HG02973 (cell line): ENCODE results near the gene VDAC2.
"Not testable (repeated sequence)": the region's sequence is repeated elsewhere in the genome, so short reads cannot be mapped to it uniquely, and the experiment has no call there.

Experiments used
- ATAC-seq: cut with Tn5 transposase; IDR thresholded peaks from one replicate; pipeline ENCODE4 v1.9.1; 2021; ENCODE audit warnings: moderate library complexity; ENCODE audit not compliant: unreplicated experiment

Gene VDAC2, protein sequence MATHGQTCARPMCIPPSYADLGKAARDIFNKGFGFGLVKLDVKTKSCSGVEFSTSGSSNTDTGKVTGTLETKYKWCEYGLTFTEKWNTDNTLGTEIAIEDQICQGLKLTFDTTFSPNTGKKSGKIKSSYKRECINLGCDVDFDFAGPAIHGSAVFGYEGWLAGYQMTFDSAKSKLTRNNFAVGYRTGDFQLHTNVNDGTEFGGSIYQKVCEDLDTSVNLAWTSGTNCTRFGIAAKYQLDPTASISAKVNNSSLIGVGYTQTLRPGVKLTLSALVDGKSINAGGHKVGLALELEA

DNA sequence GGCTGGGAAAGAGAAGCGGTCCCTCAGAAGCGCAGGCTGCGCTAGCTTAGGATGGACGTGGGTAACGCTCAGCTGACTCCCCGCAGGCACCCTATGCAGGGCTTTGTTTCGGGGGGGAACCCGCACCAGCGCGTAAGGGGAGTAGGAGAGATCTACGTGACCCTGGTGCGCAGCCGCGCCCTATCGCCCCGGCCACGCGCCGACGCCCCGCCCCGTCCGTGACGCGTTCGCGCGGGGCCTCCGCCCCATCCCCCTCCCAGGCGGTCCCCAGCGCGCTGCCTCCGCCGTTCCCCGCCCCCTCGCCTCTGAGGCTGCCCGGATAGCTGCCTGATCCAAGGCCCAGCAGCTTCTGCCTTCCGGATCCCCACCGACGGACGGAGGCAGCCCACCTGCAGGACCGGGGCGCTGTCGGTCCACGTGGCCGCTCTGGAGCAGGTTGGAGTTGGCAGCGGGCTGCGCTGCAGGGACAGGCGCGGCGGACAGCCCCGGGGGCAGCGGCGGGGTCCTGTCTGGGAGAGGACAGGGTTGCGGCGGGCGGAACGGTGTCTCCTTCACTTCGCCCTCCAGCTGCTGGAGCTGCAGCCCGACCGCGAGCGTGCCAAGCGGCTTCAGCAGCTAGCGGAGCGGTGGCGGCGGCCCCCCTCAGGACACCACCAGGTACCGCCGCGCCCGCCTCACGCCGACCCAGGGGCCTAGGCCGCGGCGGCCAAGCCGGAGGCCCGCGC is at the start of gene VDAC2:
TSS of gene VDAC2 (plus strand) at position 515 of the 725 bp plus-strand sequence. CDS start 363 bp downstream, outside the sequence.
- ATAC-seq: peak; percentile 74

DNA sequence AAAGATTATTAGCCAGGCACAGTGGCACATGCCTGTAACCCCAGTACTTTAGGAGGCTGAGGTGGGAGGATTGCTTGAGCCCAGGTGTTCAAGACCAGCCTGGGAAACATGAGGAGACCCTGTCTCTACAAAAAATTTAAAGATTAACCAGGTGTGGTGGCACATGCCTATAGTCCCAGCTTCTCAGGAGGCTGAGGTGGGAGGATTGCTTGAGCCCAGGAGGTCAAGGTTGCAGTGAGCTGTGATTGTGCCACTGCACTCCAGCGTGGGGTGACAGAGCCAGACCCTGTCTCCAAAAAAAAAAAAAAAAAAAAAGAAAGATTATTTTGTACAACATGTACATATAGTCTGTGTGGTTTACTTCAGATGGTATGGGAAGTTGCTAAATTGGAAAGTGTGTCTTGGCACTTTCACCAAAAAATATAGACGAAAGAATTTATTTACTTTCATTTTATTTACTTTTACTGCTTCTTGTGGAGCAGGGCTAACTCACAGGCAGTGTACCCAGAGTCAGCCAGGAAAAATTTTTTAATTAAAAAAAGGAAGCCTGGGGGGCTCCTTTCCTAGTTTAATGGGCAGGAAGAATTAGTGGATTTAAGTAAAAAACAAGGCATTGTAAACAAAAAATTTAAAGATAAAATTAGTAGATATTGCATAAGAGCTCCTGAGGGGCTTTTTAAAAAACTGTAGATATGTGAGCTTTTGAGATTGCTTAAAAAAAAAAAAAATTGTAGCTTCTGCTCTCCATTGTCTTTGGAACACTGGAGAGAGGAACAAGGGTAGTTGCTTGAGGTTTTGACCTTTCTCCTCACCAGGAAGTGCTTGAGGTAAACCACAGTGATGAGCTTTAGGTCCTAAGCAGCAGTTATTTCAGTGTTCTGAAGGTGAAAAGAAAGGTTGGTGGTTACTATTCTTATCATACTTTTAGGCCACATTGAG is 44.6 kb upstream of the VDAC2 start:
- peak; percentile 90 for ATAC-seq

DNA sequence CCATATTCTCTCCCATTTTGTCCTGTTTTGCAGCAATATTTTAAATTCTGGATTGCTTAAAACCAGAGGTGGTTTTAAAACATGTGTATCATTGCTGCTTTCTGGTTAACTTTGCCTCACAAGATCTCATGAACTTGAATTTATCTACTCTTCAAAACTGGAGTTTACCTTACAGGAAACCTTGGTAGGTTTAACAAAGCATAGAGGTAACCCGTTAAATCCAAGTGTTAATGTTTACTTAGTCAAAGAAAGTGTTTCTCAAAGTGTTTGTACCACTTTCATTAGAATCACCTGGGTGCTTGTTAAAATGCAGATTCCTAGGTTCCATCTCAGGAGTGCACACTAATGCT is 44.0 kb upstream of the VDAC2 start:
- ATAC-seq: peak; percentile 22

DNA sequence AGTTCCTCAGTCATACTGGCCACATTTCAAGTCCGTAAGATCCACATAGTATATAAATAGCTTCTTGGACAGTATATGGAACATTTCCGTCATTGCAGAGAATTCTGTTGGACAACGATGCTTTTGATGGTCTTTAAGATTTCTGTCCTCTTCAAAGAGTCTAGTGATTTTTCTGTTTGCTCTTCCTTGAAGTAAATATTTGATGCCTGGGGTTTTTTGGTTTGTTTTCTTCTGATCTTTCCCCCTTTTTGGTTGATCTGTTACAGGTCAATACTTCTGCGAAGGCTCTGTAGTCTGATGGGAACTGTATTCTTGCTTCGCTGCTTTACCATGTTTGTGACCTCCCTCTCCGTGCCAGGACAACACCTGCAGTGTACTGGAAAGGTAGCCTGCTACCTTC is 42.3 kb upstream of the VDAC2 start:
- ATAC-seq: no peak

DNA sequence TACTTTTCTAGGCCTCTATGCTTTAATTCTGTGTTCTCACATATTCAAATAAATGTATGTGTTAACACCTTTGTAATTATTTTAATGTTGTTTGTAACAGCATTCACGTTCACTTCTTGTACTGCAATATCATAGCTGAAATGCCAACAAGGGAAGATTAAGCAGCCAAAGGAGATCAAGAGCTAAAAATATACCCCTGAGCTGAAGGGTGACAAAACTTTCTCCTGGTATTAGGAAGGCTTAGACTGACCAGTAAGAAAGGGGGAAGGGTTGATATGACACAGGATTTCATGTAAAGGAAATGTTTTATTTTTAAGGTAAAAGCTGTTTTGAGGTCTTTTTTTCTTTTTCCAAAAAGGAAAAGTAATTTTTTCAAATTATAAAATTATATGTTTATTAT is 40.4 kb upstream of the VDAC2 start:
- no peak for ATAC-seq

DNA sequence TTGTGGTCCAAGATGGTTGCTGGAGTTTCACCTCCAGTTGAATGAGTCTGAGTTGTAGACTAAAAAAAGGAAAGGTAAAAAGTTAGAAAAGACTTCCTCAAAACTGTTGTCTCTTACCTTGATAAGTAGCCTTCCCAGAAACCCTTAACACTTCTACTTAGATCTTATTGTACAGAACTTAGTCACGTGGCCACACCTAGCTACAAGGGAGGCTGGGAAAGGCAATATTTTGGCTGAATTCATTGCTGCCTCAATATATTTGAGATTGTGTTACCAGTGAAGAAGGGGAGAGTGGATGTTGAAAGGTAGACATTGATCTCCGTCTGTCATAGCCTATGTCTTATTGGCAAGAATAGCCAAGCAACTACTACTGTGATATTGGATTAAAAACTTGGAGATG is 35.5 kb upstream of the VDAC2 start:
- no peak for ATAC-seq

DNA sequence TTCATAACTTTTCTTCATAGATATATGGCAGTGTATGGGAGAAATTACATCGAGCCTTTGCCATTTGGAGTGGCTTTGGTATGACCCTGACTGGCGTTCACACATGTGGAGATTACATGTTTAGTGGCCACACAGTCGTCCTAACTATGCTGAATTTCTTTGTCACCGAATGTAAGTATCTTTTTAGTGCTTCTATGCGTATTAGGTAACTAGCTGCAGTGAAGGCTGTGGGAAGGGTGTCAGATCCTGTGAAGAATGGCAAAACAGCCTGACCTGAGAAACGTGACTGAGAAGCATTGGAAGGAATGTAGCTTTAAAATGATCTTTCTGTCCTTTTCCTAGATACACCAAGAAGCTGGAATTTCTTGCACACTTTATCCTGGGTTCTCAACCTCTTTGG is 34.5 kb upstream of the VDAC2 start:
- no peak for ATAC-seq

DNA sequence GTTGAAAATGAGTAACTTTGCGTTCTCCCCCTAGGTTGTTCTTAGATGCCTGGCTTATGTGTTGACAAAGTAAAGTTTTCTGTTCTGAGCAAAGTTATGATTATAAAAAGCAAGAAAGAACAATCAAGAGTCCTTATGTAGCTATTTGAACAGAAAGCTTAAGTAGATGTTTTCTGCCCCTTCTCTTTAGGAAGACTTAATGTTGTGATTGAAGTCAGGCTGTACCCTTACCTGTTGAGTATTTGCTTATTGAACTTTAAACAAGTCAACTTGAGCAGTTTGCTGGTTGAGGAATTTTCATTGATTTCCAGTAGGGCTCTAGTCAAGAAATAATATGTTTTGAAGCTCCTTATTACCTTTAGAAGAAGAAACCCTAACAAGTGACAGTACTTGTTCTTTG is 33.9 kb upstream of the VDAC2 start:
- ATAC-seq: no peak

DNA sequence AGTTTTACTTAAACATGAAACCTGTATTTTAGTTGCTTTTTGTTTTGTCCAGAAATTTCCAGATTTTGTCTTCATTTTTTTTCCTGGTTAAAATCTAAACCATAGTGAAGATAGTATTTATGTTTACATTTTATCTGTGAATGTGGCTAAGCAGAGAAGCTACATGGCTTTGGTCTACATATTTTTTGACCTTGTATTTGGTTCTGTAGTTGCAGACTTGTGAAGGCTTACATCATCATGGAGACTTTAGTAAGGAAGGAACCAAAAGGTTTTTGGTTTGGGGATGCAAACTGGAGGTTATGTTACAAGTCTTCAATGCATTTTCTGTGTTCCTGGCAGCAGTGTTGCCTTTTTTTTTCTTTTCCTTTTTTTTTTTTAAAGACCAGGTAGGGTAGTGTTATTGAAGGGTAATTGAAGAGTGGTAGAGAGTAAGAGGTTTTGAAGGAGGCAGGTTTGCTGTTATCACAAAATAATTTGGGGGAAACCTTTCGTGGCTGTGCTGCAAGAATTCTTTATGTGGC is 30.9 kb upstream of the VDAC2 start:
- no peak for ATAC-seq

DNA sequence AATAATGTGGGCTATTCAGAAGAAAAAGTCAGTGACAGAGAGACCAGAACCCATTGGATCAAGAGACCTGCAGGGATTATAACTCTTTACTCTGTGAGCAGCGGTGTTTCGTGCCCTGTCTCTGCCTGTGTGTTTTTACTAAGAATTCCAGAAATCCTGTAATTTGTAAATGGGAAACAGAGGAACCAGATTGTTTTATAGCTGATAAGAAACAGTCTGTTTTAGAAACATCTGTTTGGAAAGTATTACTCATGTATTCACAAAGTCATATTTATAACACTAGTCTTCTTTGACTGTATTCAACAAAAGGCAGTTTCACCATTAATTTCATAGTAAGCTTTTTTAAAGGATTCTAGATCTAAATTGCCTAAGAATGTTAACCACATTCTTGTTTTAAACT is 30.0 kb upstream of the VDAC2 start:
- ATAC-seq: no peak

DNA sequence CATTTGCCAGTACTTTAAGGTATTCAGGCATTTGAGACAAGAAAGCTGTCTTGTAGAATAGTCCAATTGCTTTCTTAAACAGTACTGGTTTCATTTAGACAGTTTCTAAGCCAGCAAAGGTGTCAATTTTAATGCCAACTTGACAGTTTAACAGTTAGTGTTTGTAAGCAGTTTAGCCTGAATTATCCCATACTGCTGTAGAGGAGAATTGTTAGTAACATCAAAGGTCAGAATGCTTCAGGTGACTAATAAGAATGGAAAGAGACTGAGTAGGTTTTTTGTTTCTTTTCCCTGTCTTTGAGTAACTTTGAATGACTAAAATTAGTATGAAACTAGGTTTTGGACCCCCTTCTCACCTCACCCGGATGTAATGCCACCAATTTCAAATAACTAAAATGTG is 29.5 kb upstream of the VDAC2 start:
- no peak for ATAC-seq

DNA sequence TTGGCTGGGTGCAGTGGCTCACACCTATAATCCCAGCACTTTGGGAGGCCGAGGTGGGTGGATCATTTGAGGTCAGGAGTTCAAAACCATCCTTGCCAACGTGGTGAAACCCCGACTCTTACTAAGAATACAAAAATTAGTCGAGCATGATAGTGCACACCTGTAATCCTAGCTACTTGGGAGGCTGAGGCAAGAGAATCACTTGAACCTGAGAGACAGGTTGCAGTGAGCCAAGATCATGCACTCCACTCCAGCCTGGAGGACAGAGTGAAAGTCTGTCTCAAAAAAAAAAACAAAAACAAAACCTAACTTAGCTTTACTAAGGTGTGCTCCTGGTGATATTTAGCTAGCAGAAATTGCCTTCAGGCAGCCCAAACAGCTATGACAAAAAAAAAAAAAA is 24.3 kb upstream of the VDAC2 start:
- no peak for ATAC-seq

DNA sequence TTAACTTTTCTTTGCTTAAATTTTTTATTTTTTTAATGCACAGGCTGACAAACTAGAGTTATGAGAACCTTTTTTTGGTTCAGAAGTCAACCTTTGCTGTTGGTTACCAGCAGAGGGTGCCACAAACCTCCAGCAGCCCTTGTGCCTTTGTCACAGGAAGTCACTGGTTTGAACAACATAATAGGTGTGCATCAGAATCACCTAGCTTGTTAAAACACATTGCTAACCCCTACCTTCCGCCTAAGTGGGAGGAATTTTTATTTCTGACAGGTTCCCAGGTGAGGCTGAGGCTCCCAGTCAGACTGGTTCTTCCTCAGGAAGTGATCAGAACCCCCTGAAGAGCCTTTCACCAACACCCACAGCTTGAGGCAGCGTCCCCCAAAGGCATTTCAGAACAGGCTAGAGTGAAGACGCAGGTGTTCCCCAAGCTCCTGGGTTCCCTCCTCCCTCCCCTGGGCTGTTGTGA is 22.6 kb upstream of the VDAC2 start:
- ATAC-seq: no peak

DNA sequence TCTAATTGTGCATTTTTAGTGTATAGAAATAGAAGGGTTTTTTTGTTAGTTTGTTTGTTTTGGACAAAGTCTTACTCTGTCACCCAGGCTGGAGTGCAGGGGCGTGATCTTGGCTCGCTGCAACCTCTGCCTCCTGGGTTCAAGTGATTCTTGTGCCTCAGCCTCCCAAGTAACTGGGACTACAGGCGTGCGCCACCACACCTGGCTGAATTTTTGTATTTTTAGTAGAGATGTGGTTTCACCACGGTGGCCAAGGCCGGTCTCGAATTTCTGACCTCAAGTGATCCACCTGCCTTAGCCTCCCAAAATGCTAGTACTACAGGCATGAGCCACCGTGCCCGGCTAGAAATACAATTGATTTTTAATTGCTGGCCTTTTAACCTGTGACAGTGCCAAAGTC is 22.1 kb upstream of the VDAC2 start:
- not testable (repeated sequence) for ATAC-seq

DNA sequence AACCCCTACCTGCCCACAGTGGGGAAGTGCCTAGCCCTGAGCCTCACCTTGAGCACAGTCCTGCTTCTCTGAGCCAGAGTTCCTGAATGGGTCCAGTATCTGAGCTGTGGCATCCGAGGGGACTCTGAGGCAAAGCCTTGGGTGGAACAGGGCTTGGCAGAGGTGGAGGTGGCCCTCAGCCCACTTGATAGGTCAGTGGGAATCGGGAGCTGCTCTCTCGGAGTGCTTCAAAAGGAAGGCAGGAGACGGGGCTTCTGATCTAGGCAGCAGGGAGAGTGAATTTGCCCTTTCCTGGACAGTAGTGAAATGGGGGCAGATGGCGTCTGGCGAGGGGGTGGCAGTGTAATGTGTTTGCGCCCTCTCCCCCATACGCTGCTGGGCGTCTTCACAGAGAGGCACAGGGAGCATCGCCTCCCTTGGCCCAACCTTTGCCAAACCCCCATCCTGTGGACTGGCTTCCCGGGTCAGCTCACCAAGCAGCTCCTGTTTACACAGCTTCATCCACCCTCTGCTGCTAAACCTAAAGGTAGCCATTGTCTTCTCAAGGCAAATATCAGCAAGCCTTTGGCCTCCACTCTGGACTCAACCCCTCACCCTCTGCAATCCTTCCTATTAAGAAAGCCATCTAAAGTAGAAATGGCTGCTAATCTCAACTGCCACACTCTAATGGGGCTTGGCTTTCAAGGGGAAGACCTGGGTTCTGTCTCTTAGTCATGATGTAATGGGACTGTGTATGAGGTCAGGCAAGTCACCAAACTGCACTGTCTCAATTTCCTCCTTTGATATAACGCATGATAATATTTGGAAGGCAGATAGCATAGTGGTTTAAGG is 21.1 kb upstream of the VDAC2 start:
- no peak for ATAC-seq

DNA sequence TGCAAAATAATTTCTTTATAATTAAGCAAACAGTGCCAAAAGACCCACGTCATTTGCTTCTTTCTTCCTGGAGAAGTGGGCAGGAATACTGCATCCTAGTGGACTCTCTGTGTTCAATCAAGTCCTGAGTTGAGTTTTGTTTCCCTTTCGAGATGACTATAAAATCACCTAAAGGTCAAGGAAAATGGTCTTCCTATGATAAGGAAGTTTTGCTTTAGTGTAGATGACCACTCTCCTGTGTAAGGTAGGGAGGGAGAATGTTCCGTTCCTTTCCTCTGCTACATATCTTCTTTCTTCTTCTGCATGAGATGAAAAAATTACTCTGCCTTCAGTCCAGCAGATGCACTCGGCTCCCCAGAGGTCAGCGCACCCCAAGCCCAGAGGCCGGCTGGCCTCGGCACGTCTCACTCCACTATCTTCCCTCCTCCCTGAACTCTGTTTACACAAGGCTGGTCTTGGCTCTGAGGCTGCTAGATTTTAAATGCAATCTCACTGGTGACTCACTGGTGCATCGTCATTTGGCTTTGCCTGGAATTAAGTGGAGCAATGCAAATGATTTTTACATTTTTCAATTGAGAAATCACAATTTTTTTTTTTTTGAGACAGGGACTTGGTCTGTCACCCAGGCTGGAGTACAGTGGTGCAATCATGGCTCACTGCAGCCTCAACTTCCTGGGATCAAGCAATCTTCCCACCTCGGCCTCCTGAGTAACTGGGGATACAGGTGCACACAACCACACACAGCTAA is 18.6 kb upstream of the VDAC2 start:
- no peak for ATAC-seq

DNA sequence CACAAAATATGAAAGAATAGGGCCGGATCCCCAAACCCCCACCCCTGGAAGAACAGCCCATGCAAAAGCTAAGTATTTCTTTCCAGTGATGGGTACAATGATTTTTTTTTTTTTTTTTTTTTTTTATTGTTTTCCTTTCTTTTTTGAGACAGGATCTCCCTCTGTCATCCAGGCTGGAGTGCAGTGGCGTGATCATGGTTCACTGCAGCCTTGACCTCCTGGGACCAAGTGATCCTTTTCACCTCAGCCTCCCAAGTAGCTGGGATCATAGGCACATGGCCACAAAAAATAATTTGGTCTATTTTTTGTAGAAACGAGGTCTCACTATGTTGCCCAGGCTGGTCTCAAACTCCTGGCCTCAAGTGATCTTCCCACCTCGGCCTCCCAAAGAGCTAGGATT is 16.0 kb upstream of the VDAC2 start:
- ATAC-seq: not testable (repeated sequence)

DNA sequence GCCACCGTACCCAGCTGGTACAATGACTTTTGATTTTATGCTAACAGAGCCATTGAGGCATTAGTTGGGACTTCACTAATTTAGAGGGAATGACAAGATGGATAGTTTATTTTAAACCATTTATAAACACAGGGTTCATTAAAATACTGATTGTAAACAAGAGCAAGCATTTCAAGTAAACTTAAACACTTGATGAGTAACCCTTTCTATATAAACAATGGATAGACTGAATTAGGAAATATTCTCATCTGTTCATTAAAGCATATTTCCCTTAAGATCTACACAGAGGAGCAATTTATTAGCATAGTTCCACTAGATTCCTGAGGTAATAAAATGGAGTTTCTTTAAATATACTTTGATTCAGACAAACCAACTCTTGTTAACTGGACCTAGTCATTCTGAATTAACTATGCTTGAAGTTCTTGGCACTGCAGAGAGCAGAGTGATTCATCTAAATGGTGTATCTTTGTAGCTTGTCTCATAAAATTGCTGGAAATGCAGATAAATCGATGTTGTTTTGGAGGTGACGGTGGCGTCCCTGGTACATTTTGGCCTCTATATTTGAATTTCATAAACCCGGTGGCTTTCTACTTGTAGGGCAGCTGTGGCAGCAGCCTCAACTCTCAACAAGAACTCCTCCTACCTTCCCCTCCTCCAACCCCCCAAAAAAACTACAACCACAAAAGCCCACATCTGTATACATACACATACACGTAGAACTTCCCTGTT is 15.4 kb upstream of the VDAC2 start:
- ATAC-seq: no peak

DNA sequence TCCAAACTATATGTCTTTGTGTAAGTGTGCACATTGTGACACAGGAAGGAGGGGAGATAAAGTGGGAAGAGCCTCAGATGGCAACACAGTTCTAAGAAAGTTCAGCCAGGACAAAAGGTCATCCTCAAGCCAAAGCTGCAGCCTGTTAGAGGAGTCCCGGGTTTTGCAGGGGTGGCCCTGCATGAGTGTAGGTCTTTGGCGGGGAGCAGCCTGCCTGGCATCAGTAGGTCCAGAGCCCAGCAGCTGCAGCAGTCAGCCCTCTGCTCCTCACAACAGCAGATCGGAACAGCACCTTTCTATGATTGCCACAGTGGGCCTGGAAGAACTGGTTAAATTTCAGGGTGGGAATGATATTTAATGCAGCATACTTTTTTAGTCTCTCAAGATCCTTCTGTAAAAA is 13.5 kb upstream of the VDAC2 start:
- ATAC-seq: no peak
